Endothelial cell (in vitro differentiated cells): ENCODE measurements around the gene WFDC11. TPM values are rescaled to one million over a fixed set of nuclear protein-coding genes. Genes with fewer than 3 reads are reported as not detected.
"Not testable (repeated sequence)": the region's sequence is repeated elsewhere in the genome, so short reads cannot be mapped to it uniquely, and the experiment has no call there.

ENCODE experiments used
- DNase-seq: peaks from one replicate; pipeline ENCODE4 v3.0.0; 2021; ENCODE audit warnings: low spot score
- H3K27ac Mint-ChIP-seq: one replicate; pipeline ENCODE4 v1.8.0; 2021; ENCODE audit warnings: mixed read lengths, inconsistent platforms; ENCODE audit not compliant: unreplicated experiment
- H3K27me3 Mint-ChIP-seq: one replicate; pipeline ENCODE4 v1.8.0; 2021; ENCODE audit warnings: mild to moderate bottlenecking, moderate library complexity, mixed read lengths, inconsistent platforms; ENCODE audit not compliant: unreplicated experiment
- H3K36me3 Mint-ChIP-seq: one replicate; pipeline ENCODE4 v1.8.0; 2021; ENCODE audit warnings: mild to moderate bottlenecking, low read depth, mixed read lengths, inconsistent platforms; ENCODE audit not compliant: unreplicated experiment
- H3K4me1 Mint-ChIP-seq: one replicate; pipeline ENCODE4 v1.8.0; 2021; ENCODE audit warnings: mild to moderate bottlenecking, mixed read lengths, inconsistent platforms; ENCODE audit not compliant: unreplicated experiment
- H3K4me3 Mint-ChIP-seq: one replicate; pipeline ENCODE4 v1.8.0; 2021; ENCODE audit warnings: mild to moderate bottlenecking, mixed read lengths, inconsistent platforms; ENCODE audit not compliant: unreplicated experiment
- H3K9me3 Mint-ChIP-seq: one replicate; pipeline ENCODE4 v1.8.0; 2021; ENCODE audit warnings: mixed read lengths, inconsistent platforms; ENCODE audit not compliant: unreplicated experiment
- total RNA-seq: library from RNA; stranded (reverse); fragmentation: NEBNext Ultra II Directional; extraction: Animal tissue kit (Norgen Biotek cat#: 25700); gene quantifications from one replicate; pipeline ENCODE4 v1.2.1, GENCODE V29; 2021; ENCODE audit not compliant: unreplicated experiment
- TF ChIP-seq, protein P1 (sequence below): fragments of 200-600 bp; sonication (generic); IDR thresholded peaks from one replicate; pipeline ENCODE4 v1.5.0; 2021; ENCODE audit warnings: antibody characterized with exemption; ENCODE audit not compliant: unreplicated experiment

Gene WFDC11
- total RNA-seq, 1 donor from 2014 or later, result not detected

DNA sequence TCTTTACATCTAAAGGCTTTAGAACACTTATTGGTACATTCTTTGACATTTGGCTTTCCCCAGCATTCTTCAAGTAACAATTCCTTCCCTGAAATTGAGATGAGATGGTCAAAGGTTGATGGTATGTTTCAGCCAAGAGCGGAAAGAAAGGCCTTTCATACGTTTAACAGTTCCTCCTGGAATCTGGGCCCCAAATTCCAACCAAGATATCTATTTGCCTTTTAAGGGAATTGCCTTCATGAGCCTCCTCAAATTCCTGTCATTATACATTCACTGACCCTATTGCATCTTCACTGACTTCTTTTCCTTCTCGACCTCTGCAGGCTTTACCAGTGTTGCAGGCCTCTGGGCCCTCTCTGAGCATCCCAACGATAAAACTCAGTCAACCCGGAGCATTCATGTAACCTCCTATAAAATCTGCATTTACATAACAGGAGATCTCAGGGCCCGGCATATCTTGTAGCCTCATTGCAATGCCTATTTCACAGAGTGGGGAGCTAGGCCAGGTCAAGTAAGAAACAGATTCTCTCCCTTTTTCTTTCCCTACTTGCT is 20.7 kb downstream of the WFDC11 start:
- Mint-ChIP-seq H3K36me3 (no peaks in the 10 kb centered on the region), H3K27me3 (peaks cover 3% of the 10 kb centered on the region), H3K4me3 (no peak overlapping the region), H3K9me3 (no peaks in the 10 kb centered on the region), H3K27ac (no peak overlapping the region), H3K4me1 (peaks cover 2% of the 10 kb centered on the region)
- DNase-seq, result no peak
- TF ChIP-seq, protein P1, sequence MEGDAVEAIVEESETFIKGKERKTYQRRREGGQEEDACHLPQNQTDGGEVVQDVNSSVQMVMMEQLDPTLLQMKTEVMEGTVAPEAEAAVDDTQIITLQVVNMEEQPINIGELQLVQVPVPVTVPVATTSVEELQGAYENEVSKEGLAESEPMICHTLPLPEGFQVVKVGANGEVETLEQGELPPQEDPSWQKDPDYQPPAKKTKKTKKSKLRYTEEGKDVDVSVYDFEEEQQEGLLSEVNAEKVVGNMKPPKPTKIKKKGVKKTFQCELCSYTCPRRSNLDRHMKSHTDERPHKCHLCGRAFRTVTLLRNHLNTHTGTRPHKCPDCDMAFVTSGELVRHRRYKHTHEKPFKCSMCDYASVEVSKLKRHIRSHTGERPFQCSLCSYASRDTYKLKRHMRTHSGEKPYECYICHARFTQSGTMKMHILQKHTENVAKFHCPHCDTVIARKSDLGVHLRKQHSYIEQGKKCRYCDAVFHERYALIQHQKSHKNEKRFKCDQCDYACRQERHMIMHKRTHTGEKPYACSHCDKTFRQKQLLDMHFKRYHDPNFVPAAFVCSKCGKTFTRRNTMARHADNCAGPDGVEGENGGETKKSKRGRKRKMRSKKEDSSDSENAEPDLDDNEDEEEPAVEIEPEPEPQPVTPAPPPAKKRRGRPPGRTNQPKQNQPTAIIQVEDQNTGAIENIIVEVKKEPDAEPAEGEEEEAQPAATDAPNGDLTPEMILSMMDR, result no peak

DNA sequence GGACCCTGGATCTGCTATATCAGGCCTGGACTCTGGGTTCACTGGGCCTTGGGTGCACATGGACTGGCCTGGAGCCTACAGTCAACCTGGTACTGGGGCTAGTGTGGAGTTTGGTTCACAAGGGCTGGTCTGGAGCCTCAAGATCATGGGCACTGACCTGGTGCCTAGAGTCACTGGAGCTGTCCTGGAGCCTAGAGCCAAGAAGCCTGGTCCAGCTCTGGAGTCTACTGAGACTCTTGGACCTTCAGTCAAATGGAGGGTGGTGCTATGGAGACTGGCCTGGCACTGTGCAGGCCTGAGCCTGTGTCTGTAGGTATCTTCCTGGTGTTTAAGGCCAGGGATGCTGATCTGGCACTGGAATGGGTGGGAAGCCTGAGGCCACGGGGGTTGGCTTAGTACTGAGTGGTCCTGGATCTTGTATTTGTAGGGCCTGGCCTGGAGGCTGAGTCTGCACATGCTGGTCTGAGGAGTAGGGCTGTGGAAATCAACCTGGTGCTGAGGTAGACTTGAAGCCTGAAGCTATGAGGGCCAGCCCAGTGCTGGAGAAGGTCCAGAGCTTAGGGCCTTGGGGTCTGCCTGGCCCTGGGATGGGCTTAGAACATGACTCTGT is 22.5 kb downstream of the WFDC11 start:
- Mint-ChIP-seq H3K27me3 (no peaks in the 10 kb centered on the region), H3K4me3 (no peak overlapping the region), H3K27ac (no peak overlapping the region), H3K36me3 (no peaks in the 10 kb centered on the region), H3K9me3 (no peaks in the 10 kb centered on the region), H3K4me1 (no peaks in the 10 kb centered on the region)
- TF ChIP-seq, protein P1, result no peak
- no peak for DNase-seq

DNA sequence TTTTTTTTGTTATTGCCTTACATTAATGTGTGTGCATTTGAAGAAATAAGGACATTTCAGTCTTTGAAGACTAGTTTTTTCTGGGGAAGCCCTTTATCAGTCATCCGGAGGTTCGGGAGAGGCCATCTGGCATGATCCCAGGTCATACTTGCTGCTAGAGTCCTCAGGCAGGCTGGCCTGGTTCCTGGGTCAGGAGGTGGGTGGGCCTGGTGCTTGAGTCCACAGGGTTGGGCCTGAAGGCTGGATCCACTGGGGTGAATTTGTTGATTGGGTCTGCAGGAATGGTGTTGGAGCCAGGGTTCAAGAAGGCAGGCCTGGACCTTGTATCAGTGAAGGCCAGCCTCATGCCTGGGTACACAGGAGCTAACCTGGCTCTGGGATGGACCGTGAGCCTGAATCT is 23.2 kb downstream of the WFDC11 start:
- H3K27me3 Mint-ChIP-seq, result no peaks in the 10 kb centered on the region
- TF ChIP-seq, protein P1, result no peak
- no peaks in the 10 kb centered on the region for H3K36me3 Mint-ChIP-seq
- H3K4me3 Mint-ChIP-seq, result no peak overlapping the region
- no peaks in the 10 kb centered on the region for H3K4me1 Mint-ChIP-seq
- H3K27ac Mint-ChIP-seq, result no peak overlapping the region
- no peak for DNase-seq
- no peaks in the 10 kb centered on the region for H3K9me3 Mint-ChIP-seq

DNA sequence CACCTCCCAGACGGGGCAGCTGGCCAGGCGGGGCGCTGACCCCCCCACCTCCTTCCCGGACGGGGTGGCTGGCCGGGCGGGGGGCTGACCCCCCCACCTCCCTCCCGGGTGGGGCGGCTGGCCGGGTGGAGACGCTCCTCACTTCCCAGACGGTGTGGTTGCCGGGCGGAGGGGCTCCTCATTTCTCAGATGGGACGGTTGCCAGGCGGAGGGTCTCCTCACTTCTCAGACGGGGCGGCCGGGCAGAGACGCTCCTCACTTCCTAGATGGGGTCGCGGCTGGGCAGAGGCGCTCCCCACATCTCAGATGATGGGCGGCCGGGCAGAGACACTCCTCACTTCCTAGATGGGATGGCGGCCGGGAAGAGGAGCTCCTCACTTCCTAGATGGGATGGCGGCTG is 24.2 kb downstream of the WFDC11 start:
- not testable (repeated sequence) for H3K9me3 Mint-ChIP-seq, H3K27me3 Mint-ChIP-seq, H3K27ac Mint-ChIP-seq, H3K4me3 Mint-ChIP-seq, DNase-seq, H3K4me1 Mint-ChIP-seq, H3K36me3 Mint-ChIP-seq

DNA sequence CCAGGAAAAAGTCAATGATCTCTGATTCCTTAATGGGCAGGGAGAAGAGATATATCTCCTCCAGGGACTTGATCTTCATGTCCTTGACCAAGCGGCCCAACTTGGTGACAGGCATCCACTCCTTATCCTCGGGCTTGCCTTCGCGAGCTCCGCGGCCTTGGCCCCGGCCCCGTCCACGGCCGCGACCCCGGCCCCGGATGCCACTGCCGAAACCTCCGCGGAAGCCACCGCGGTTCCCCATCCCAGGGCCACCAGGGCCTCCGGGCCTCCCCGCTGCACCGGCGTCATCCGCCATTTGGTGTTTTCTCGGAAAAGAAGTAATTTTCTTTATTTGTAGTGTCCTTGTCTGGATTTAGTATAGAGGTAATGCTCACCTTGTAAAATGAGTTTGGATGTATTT is 29.0 kb downstream of the WFDC11 start:
- not testable (repeated sequence) for H3K4me1 Mint-ChIP-seq, H3K27me3 Mint-ChIP-seq, H3K27ac Mint-ChIP-seq, DNase-seq, H3K9me3 Mint-ChIP-seq, H3K36me3 Mint-ChIP-seq, H3K4me3 Mint-ChIP-seq

DNA sequence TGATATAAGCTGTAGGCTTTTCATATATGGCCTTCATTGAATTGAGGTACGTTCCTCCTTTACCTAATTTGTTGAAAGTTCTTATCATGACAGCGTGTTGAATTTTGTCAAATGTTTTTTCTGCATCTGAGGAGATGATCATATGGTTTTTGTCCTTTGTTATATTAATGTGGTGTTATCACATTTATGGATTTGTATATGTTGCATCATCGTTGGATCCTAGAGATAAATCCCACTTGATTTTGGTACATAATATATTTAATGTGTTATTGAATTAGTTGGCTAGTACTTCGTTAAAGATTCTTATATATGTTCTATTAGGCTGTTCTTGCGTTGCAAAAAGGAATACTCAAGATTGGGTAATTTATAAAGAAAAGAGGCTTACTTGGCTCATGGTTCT is 30.4 kb downstream of the WFDC11 start:
- no peak overlapping the region for H3K4me3 Mint-ChIP-seq
- no peaks in the 10 kb centered on the region for H3K9me3 Mint-ChIP-seq
- no peaks in the 10 kb centered on the region for H3K27me3 Mint-ChIP-seq
- H3K4me1 Mint-ChIP-seq, result no peaks in the 10 kb centered on the region
- no peaks in the 10 kb centered on the region for H3K36me3 Mint-ChIP-seq
- no peak for DNase-seq
- TF ChIP-seq, protein P1, result no peak
- no peak overlapping the region for H3K27ac Mint-ChIP-seq
